ENCODE data around the gene SNX30. TPM values are rescaled to one million over a fixed set of nuclear protein-coding genes. Genes with fewer than 3 reads are reported as not detected.

SNX30 gene
- total and polyA plus RNA-seq, 3 experiments from 2014 or later = 3.3 to 3.9 (median 3.7) TPM

- no peak overlapping the region for H3K27ac Mint-ChIP-seq
Observed at GRCh38 chr9:112900901-112901300, 150.3 kb downstream of the SNX30 start.

GRCh38 chr9:112905084-112905483, 154.5 kb downstream of the SNX30 start:
- no peaks in the 10 kb centered on the region for H3K9me3 ChIP-seq (ENCODE audit: low read length)
- no peaks in the 10 kb centered on the region for H3K27me3 ChIP-seq (ENCODE audit: insufficient read depth, low read length, poor library complexity, severe bottlenecking)
- Mint-ChIP-seq H3K4me3 (no peak overlapping the region), H3K27me3 (peaks cover 11 to 23% of the 10 kb centered on the region in 2 donors), H3K4me1 (no peaks in the 10 kb centered on the region), H3K27ac (no peak overlapping the region), H3K9me3 (no peaks in the 10 kb centered on the region), H3K36me3 (no peaks in the 10 kb centered on the region)
- H3K27ac ChIP-seq (ENCODE audit: low read depth, low read length) = no peak overlapping the region
- POLR2A ChIA-PET = no interaction called here
- no peaks in the 10 kb centered on the region for H3K4me1 ChIP-seq (ENCODE audit: insufficient read depth, low read length)
- CTCF ChIA-PET = no interaction called here
- no peaks in the 10 kb centered on the region for H3K36me3 ChIP-seq (ENCODE audit: insufficient read depth, low read length)
- no peak overlapping the region for H3K4me3 ChIP-seq (ENCODE audit: low read length)
- DNase-seq = no peak

More at GRCh38 chr9:112900901-112901300, 150.3 kb downstream of the SNX30 start:
- Mint-ChIP-seq H3K4me3 (no peak overlapping the region), H3K27me3 (peaks cover 19 to 44% of the 10 kb centered on the region in 2 donors), H3K9me3 (no peaks in the 10 kb centered on the region), H3K36me3 (peaks cover 0 to 4% (median 0%) of the 10 kb centered on the region in 3 donors), H3K4me1 (no peaks in the 10 kb centered on the region)
- Histone ChIP-seq H3K4me1 (ENCODE audit: insufficient read depth, low read length) (no peaks in the 10 kb centered on the region), H3K27me3 (ENCODE audit: insufficient read depth, low read length, poor library complexity, severe bottlenecking) (no peaks in the 10 kb centered on the region), H3K4me3 (ENCODE audit: low read length) (no peak overlapping the region), H3K27ac (ENCODE audit: low read depth, low read length) (no peak overlapping the region), H3K9me3 (ENCODE audit: low read length) (no peaks in the 10 kb centered on the region), H3K36me3 (ENCODE audit: insufficient read depth, low read length) (no peaks in the 10 kb centered on the region)
- ChIA-PET CTCF (no interaction called here), POLR2A (no interaction called here)
- no peak for DNase-seq

GRCh38 chr9:112911736-112912135, 161.2 kb downstream of the SNX30 start:
- Histone ChIP-seq H3K4me1 (ENCODE audit: insufficient read depth, low read length) (no peaks in the 10 kb centered on the region), H3K36me3 (ENCODE audit: insufficient read depth, low read length) (no peaks in the 10 kb centered on the region), H3K27ac (ENCODE audit: low read depth, low read length) (no peak overlapping the region), H3K27me3 (ENCODE audit: insufficient read depth, low read length, poor library complexity, severe bottlenecking) (no peaks in the 10 kb centered on the region), H3K9me3 (ENCODE audit: low read length) (no peaks in the 10 kb centered on the region), H3K4me3 (ENCODE audit: low read length) (no peak overlapping the region)
- Mint-ChIP-seq H3K27ac (no peak overlapping the region), H3K4me1 (no peaks in the 10 kb centered on the region), H3K27me3 (peaks cover 5 to 19% of the 10 kb centered on the region in 2 donors), H3K36me3 (no peaks in the 10 kb centered on the region), H3K4me3 (no peak overlapping the region), H3K9me3 (no peaks in the 10 kb centered on the region)
- ChIA-PET CTCF (no interaction called here), POLR2A (no interaction called here)
- no peak for DNase-seq

- H3K27ac Mint-ChIP-seq = no peak overlapping the region
- Histone ChIP-seq H3K27ac (ENCODE audit: low read depth, low read length) (no peak overlapping the region), H3K4me1 (ENCODE audit: insufficient read depth, low read length) (no peaks in the 10 kb centered on the region), H3K27me3 (ENCODE audit: insufficient read depth, low read length, poor library complexity, severe bottlenecking) (no peaks in the 10 kb centered on the region), H3K9me3 (ENCODE audit: low read length) (no peaks in the 10 kb centered on the region), H3K36me3 (ENCODE audit: insufficient read depth, low read length) (no peaks in the 10 kb centered on the region), H3K4me3 (ENCODE audit: low read length) (no peak overlapping the region)
- no peak overlapping the region for H3K4me3 Mint-ChIP-seq
- ChIA-PET CTCF (no interaction called here), POLR2A (no interaction called here)
- H3K9me3 Mint-ChIP-seq = no peaks in the 10 kb centered on the region
- DNase-seq = no peak
- H3K27me3 Mint-ChIP-seq = peaks cover 5 to 14% of the 10 kb centered on the region in 2 donors
- H3K36me3 Mint-ChIP-seq = no peaks in the 10 kb centered on the region
- H3K4me1 Mint-ChIP-seq = no peaks in the 10 kb centered on the region
Observed at GRCh38 chr9:112912636-112913035, 162.1 kb downstream of the SNX30 start.

- Histone ChIP-seq H3K27ac (ENCODE audit: low read depth, low read length) (no peak overlapping the region), H3K27me3 (ENCODE audit: insufficient read depth, low read length, poor library complexity, severe bottlenecking) (no peaks in the 10 kb centered on the region), H3K9me3 (ENCODE audit: low read length) (no peaks in the 10 kb centered on the region), H3K36me3 (ENCODE audit: insufficient read depth, low read length) (no peaks in the 10 kb centered on the region), H3K4me3 (ENCODE audit: low read length) (no peak overlapping the region), H3K4me1 (ENCODE audit: insufficient read depth, low read length) (no peaks in the 10 kb centered on the region)
- Mint-ChIP-seq H3K4me1 (no peaks in the 10 kb centered on the region), H3K36me3 (no peaks in the 10 kb centered on the region), H3K27ac (peak overlapping the region in 1 of 8 donors; percentile 20), H3K27me3 (peaks cover 5 to 13% of the 10 kb centered on the region in 2 donors), H3K4me3 (no peak overlapping the region), H3K9me3 (no peaks in the 10 kb centered on the region)
- CTCF ChIA-PET = no interaction called here
- POLR2A ChIA-PET = no interaction called here
- no peak for DNase-seq
Observed at GRCh38 chr9:112913326-112913725, 162.8 kb downstream of the SNX30 start.

- ChIA-PET POLR2A (no interaction called here), CTCF (no interaction called here)
- no peaks in the 10 kb centered on the region for H3K4me1 Mint-ChIP-seq
Observed at GRCh38 chr9:112914524-112914923, 164.0 kb downstream of the SNX30 start.

GRCh38 chr9:112917047-112917986, 166.8 kb downstream of the SNX30 start:
- Histone ChIP-seq H3K9me3 (ENCODE audit: low read length) (no peaks in the 10 kb centered on the region), H3K4me1 (ENCODE audit: insufficient read depth, low read length) (no peaks in the 10 kb centered on the region), H3K4me3 (ENCODE audit: low read length) (no peak overlapping the region), H3K27ac (ENCODE audit: low read depth, low read length) (no peak overlapping the region), H3K36me3 (ENCODE audit: insufficient read depth, low read length) (no peaks in the 10 kb centered on the region), H3K27me3 (ENCODE audit: insufficient read depth, low read length, poor library complexity, severe bottlenecking) (no peaks in the 10 kb centered on the region)
- H3K4me1 Mint-ChIP-seq = no peaks in the 10 kb centered on the region
- no peak for DNase-seq
- CTCF ChIA-PET = no interaction called here
- H3K36me3 Mint-ChIP-seq = no peaks in the 10 kb centered on the region
- H3K27ac Mint-ChIP-seq = no peak overlapping the region
- H3K4me3 Mint-ChIP-seq = no peak overlapping the region
- POLR2A ChIA-PET = no interaction called here
- H3K9me3 Mint-ChIP-seq = no peaks in the 10 kb centered on the region
- peaks cover 7 to 16% of the 10 kb centered on the region in 2 donors for H3K27me3 Mint-ChIP-seq

More at GRCh38 chr9:112914524-112914923, 164.0 kb downstream of the SNX30 start:
- no peak for DNase-seq
- Mint-ChIP-seq H3K27me3 (peaks cover 7 to 13% of the 10 kb centered on the region in 2 donors), H3K36me3 (no peaks in the 10 kb centered on the region), H3K27ac (no peak overlapping the region), H3K9me3 (no peaks in the 10 kb centered on the region), H3K4me3 (no peak overlapping the region)
- H3K4me1 ChIP-seq (ENCODE audit: insufficient read depth, low read length) = no peaks in the 10 kb centered on the region
- H3K27ac ChIP-seq (ENCODE audit: low read depth, low read length) = no peak overlapping the region
- no peaks in the 10 kb centered on the region for H3K27me3 ChIP-seq (ENCODE audit: insufficient read depth, low read length, poor library complexity, severe bottlenecking)
- H3K4me3 ChIP-seq (ENCODE audit: low read length) = no peak overlapping the region
- no peaks in the 10 kb centered on the region for H3K9me3 ChIP-seq (ENCODE audit: low read length)
- H3K36me3 ChIP-seq (ENCODE audit: insufficient read depth, low read length) = no peaks in the 10 kb centered on the region

GRCh38 chr9:112917987-112918362, 167.4 kb downstream of the SNX30 start:
- Histone ChIP-seq H3K4me1 (ENCODE audit: insufficient read depth, low read length) (no peaks in the 10 kb centered on the region), H3K27ac (ENCODE audit: low read depth, low read length) (no peak overlapping the region), H3K36me3 (ENCODE audit: insufficient read depth, low read length) (no peaks in the 10 kb centered on the region), H3K27me3 (ENCODE audit: insufficient read depth, low read length, poor library complexity, severe bottlenecking) (no peaks in the 10 kb centered on the region), H3K9me3 (ENCODE audit: low read length) (no peaks in the 10 kb centered on the region), H3K4me3 (ENCODE audit: low read length) (no peak overlapping the region)
- no peak overlapping the region for H3K4me3 Mint-ChIP-seq
- DNase-seq = no peak
- no peak overlapping the region for H3K27ac Mint-ChIP-seq
- no peaks in the 10 kb centered on the region for H3K9me3 Mint-ChIP-seq
- POLR2A ChIA-PET = no interaction called here
- peaks cover 7 to 16% of the 10 kb centered on the region in 2 donors for H3K27me3 Mint-ChIP-seq
- CTCF ChIA-PET = no interaction called here
- H3K4me1 Mint-ChIP-seq = no peaks in the 10 kb centered on the region
- no peaks in the 10 kb centered on the region for H3K36me3 Mint-ChIP-seq

Data from CD8-positive, alpha-beta memory T cell (primary cell).